ENCODE results near the gene TPM1. TPM values are rescaled to one million over a fixed set of nuclear protein-coding genes. Genes with fewer than 3 reads are reported as not detected.

TPM1 gene
- total and polyA plus RNA-seq, 2 of the 4 experiments (the other 2 are of a cell fraction), result 661 to 1,623 TPM

GRCh38 chr15:63109920-63110319 is 67.4 kb downstream of the TPM1 start:
- 100% methylated on average over 1 of the region's 2 CpGs; no CpG with 5 or more reads in 1 of the 2 experiments for WGBS, 2 experiments (ENCODE audit: extremely low coverage in 2 of 2, insufficient read length in 1 of 2)

More at GRCh38 chr15:63109920-63110319, 67.4 kb downstream of the TPM1 start:
- POLR2A ChIA-PET (ENCODE audit: unreplicated experiment), result no interaction called here
- Histone ChIP-seq H2BK120ac (ENCODE audit: low read depth, low read length) (peak overlapping the region; percentile 96), H3K4me2 (ENCODE audit: low read depth, low read length) (no peak overlapping the region), H4K5ac (ENCODE audit: low read depth, low read length) (peak overlapping the region; percentile 49; the same call in 1 of the 2 replicates), H3K18ac (ENCODE audit: low read depth, low read length) (peak overlapping the region; percentile 73; the same call in 1 of the 2 replicates), H3K36me3 (ENCODE audit: control insufficient read depth, insufficient read depth, low read length) (no peaks in the 10 kb centered on the region), H4K20me1 (ENCODE audit: insufficient read depth, low read length) (no peaks in the 10 kb centered on the region), H2AK5ac (ENCODE audit: low read depth, low read length) (peak overlapping the region; percentile 84; the same call in 1 of the 2 replicates), H3K79me1 (ENCODE audit: low read depth in 1 of 2, low read length in 2 of 2) (peaks cover 0 to 7% of the 10 kb centered on the region in 2 experiments; a peak in 2 of 4 replicates), H3K27me3 (ENCODE audit: control insufficient read depth, insufficient read depth, low read length) (no peaks in the 10 kb centered on the region), H3K9ac (ENCODE audit: low read depth, low read length) (no peak overlapping the region), H3K27ac (ENCODE audit: insufficient read depth, low read length) (no peak overlapping the region), H4K91ac (ENCODE audit: insufficient read depth, low read depth, low read length) (peak overlapping the region; percentile 91), H3K4me3 (ENCODE audit: insufficient read depth, low read depth, low read length) (no peak overlapping the region), H3K4me1 (ENCODE audit: control insufficient read depth, insufficient read depth, low read length) (peaks cover 17% of the 10 kb centered on the region), H3K56ac (ENCODE audit: extremely low read depth, insufficient read depth, low read length) (no peak overlapping the region), H3K9me1 (ENCODE audit: insufficient read depth, low read length) (peaks cover 13% of the 10 kb centered on the region), H4K8ac (ENCODE audit: low read depth in 2 of 2, low read length in 2 of 2) (peak overlapping the region in 1 of 2 experiments; percentile 75; a peak in 3 of 4 replicates), H2AFZ (replicated peaks; ENCODE audit: low read length, poor library complexity) (no peak overlapping the region), H3K9me3 (ENCODE audit: control insufficient read depth, insufficient read depth, low read length) (peaks cover 6% of the 10 kb centered on the region), H2BK5ac (ENCODE audit: low read depth, low read length, poor library complexity, severe bottlenecking) (peak overlapping the region; percentile 8), H3K14ac (replicated peaks; ENCODE audit: low read depth, low read length) (peak overlapping the region; percentile 87), H2BK20ac (ENCODE audit: low read depth, low read length) (peak overlapping the region; percentile 69), H2AK9ac (replicated peaks; ENCODE audit: low read depth, low read length, poor library complexity) (no peak overlapping the region), H3K23ac (ENCODE audit: low read depth, low read length) (peak overlapping the region; percentile 18; the same call in 1 of the 2 replicates), H2BK15ac (ENCODE audit: low read depth, low read length) (peak overlapping the region; percentile 85), H3K4ac (ENCODE audit: low read depth, low read length) (peak overlapping the region; percentile 95)
- BruUV-seq (replicated peaks), result no TSS peak
- CTCF ChIA-PET, result interaction anchor here (0.6 to 1.2 kb wide), 2 partner anchors 16 to 331 kb away, joined by 3 to 7 read pairs; no protein-coding TSS in a partner anchor
- ATAC-seq (ENCODE audit: low read depth) (no peak), DNase-seq (peak; percentile 73)
- dilution Hi-C loops (cut with HindIII; ENCODE audit: low sequenced_read_pairs, unreplicated experiment) (no loop called here), in situ Hi-C loops (cut with MboI; ENCODE audit: low sequenced_read_pairs) (no loop called here), intact Hi-C loops (cut with micrococcal nuclease) (no loop called here)
- no peak for TF ChIP-seq CTCF (conservative IDR thresholded peaks at IDR 0.05; ENCODE audit: low read depth, low read length)
- TF ChIP-seq MAZ (IDR thresholded peaks at IDR 0.05; ENCODE audit: borderline replicate concordance, low read depth, low read length), result no peak
- no peak for TF ChIP-seq SMC3 (IDR thresholded peaks at IDR 0.05; ENCODE audit: low read depth, low read length)
- TF ChIP-seq CEBPB (IDR thresholded peaks at IDR 0.05; ENCODE audit: low read depth, low read length), result no peak
- no peak for TF ChIP-seq RFX5 (IDR thresholded peaks at IDR 0.05; ENCODE audit: low read depth, low read length)
- no peak for TF ChIP-seq RAD21 (IDR thresholded peaks at IDR 0.05; ENCODE audit: low read length)
- no peak for TF ChIP-seq MAFK (IDR thresholded peaks at IDR 0.05; ENCODE audit: low read depth, low read length)
- no peak for TF ChIP-seq CHD1 (IDR thresholded peaks at IDR 0.05; ENCODE audit: low read depth, low read length)
- no peak for TF ChIP-seq NFE2L2 (IDR thresholded peaks at IDR 0.05; ENCODE audit: low read depth, low read length)
- TF ChIP-seq ELK1 (IDR thresholded peaks at IDR 0.05; ENCODE audit: borderline replicate concordance, low read depth, low read length), result no peak
- TF ChIP-seq FOS (IDR thresholded peaks at IDR 0.05; ENCODE audit: low read depth, low read length), result no peak
- no peak for TF ChIP-seq USF2 (IDR thresholded peaks at IDR 0.05; ENCODE audit: low read depth, low read length)
- no peak for TF ChIP-seq POLR2A (IDR thresholded peaks at IDR 0.05; ENCODE audit: low read depth, low read length)
- no peak for TF ChIP-seq BHLHE40 (IDR thresholded peaks at IDR 0.05; ENCODE audit: low read depth, low read length)
- TF ChIP-seq MXI1 (IDR thresholded peaks at IDR 0.05; ENCODE audit: borderline replicate concordance, low read depth, low read length), result no peak
- no peak for TF ChIP-seq RCOR1 (IDR thresholded peaks at IDR 0.05; ENCODE audit: insufficient replicate concordance, low read length)
